Measurements from ENCODE around the gene ATP5PO.

DNA sequence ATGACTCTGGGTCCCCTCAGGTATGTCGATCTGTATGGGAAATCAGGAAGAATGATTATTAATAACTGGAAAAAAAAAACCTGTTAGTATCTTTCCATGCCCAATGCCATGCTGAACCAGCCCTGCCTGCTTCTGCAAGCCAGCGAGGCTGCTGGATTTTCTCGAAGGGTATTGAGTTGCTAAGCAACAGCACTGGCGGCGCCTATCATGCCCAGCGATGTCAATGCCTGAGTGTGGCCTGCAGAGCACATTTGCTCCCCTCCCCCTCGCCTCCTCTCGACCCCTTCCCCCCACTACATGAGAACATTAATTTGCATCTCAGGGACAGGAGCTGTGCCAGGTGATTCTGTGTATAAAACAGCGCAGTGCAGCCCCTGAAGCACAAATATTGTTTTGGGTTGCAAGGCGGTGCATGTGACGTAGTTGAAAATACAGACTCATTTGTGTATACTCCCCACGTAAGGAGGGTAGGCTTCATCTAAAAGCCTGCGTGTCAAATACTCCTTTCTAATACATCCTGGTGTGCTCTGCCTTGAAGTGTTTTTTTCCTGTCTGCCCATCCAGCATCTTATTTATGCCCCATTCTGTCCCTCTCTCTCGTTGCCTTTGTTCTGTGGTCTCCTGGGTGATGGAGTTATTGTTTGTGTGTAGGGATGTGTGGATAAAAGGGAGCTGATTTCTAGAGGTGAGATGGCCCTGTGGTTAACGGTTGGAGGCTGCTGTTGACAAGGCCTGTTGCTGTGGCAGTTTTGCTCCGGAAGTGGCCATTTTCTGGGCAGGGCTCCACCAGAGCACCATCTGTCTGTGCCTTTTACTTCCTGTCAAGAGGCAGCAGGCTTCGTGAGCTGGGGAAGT is 32.7 kb upstream of the ATP5PO start:
- TF ChIP-seq, protein P1, sequence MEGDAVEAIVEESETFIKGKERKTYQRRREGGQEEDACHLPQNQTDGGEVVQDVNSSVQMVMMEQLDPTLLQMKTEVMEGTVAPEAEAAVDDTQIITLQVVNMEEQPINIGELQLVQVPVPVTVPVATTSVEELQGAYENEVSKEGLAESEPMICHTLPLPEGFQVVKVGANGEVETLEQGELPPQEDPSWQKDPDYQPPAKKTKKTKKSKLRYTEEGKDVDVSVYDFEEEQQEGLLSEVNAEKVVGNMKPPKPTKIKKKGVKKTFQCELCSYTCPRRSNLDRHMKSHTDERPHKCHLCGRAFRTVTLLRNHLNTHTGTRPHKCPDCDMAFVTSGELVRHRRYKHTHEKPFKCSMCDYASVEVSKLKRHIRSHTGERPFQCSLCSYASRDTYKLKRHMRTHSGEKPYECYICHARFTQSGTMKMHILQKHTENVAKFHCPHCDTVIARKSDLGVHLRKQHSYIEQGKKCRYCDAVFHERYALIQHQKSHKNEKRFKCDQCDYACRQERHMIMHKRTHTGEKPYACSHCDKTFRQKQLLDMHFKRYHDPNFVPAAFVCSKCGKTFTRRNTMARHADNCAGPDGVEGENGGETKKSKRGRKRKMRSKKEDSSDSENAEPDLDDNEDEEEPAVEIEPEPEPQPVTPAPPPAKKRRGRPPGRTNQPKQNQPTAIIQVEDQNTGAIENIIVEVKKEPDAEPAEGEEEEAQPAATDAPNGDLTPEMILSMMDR (IDR thresholded peaks at IDR 0.05) = no peak
- TF ChIP-seq EP300 (IDR thresholded peaks at IDR 0.05) (peak in 1 of 2 donors; percentile 6), POLR2A (IDR thresholded peaks at IDR 0.05) (no peak)
